ENCODE data around the gene SIKE1. TPM values are rescaled to one million over a fixed set of nuclear protein-coding genes. Genes with fewer than 3 reads are reported as not detected.
"Not testable (repeated sequence)": the region's sequence is repeated elsewhere in the genome, so short reads cannot be mapped to it uniquely, and the experiment has no call there.

SIKE1 gene
- total and polyA plus RNA-seq, 10 donors, result 10.1 to 51.0 (median 36.8) TPM

DNA sequence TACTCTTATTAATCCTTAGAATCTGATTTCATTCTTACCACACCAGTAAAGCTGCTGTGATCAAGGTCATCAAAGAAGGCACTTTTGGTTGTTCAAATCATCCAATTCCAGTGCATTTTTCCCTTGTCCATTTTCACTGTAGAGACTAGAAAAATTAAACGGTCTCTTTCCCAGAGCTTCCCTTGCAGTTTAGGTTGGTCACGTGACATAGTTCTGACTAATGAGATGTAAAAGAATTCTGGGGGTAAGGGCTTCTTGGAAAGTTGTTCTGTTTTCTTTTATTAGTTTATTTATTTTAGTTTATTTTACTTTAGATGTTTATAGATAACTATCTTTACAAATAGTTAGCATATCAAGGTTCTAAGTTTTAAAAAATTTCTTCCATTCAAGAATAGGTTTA, 39.9 kb upstream of the SIKE1 start:
- DNase-seq, result no peak
- TF ChIP-seq, protein P1, sequence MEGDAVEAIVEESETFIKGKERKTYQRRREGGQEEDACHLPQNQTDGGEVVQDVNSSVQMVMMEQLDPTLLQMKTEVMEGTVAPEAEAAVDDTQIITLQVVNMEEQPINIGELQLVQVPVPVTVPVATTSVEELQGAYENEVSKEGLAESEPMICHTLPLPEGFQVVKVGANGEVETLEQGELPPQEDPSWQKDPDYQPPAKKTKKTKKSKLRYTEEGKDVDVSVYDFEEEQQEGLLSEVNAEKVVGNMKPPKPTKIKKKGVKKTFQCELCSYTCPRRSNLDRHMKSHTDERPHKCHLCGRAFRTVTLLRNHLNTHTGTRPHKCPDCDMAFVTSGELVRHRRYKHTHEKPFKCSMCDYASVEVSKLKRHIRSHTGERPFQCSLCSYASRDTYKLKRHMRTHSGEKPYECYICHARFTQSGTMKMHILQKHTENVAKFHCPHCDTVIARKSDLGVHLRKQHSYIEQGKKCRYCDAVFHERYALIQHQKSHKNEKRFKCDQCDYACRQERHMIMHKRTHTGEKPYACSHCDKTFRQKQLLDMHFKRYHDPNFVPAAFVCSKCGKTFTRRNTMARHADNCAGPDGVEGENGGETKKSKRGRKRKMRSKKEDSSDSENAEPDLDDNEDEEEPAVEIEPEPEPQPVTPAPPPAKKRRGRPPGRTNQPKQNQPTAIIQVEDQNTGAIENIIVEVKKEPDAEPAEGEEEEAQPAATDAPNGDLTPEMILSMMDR (IDR thresholded peaks at IDR 0.05 in 8 of 11, conservative IDR thresholded peaks at IDR 0.05 in 3 of 11), result no peak
- no peak for TF ChIP-seq POLR2A (IDR thresholded peaks at IDR 0.05)
- TF ChIP-seq POLR2AphosphoS5 (IDR thresholded peaks at IDR 0.05), result no peak
- Histone ChIP-seq H3K36me3 (no peaks in the 10 kb centered on the region), H3K9me3 (peaks cover 0 to 32% (median 22%) of the 10 kb centered on the region in 8 donors), H3K27ac (no peak overlapping the region), H3K27me3 (replicated peaks in 1 of 7) (peaks cover 0 to 6% (median 0%) of the 10 kb centered on the region in 7 donors), H3K4me1 (no peaks in the 10 kb centered on the region), H3K4me3 (no peak overlapping the region)
- intact Hi-C loops (cut with DNase I; ENCODE audit: low total_unique reads), result no loop called here
- 85 to 99% (median 88%) methylated on average over 2 of the region's 2 CpGs for WGBS, 5 donors

DNA sequence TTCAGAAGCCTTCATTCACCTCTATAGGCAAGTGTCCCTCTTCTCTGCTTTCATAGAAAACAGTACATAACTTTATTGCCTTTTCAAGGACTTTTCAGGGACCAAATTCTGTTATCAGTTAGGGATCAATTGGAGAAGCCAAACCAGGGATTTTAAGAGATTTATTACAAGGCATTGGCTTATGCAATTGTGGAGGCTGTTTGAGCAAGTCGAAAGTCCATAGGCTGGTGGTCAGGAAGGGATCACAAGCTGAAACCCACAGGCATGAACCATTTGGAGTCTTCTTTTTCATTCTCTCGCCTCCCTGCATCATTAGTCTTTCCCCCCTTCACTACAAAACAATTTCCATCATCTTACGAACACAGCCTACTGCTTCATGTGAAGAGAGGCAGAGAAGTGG, 39.4 kb upstream of the SIKE1 start:
- Histone ChIP-seq H3K4me3 (no peak overlapping the region), H3K27ac (no peak overlapping the region), H3K4me1 (no peaks in the 10 kb centered on the region), H3K9me3 (peaks cover 0 to 32% (median 20%) of the 10 kb centered on the region in 8 donors), H3K36me3 (no peaks in the 10 kb centered on the region), H3K27me3 (replicated peaks in 1 of 7) (peaks cover 0 to 6% (median 0%) of the 10 kb centered on the region in 7 donors)
- 71 to 84% (median 79%) methylated on average over 3 of the region's 3 CpGs for WGBS, 5 donors
- DNase-seq, result no peak
- intact Hi-C loops (cut with DNase I; ENCODE audit: low total_unique reads), result no loop called here
- TF ChIP-seq, protein P1 (IDR thresholded peaks at IDR 0.05 in 8 of 11, conservative IDR thresholded peaks at IDR 0.05 in 3 of 11), result no peak
- TF ChIP-seq POLR2A (IDR thresholded peaks at IDR 0.05) (no peak), POLR2AphosphoS5 (IDR thresholded peaks at IDR 0.05) (no peak)

DNA sequence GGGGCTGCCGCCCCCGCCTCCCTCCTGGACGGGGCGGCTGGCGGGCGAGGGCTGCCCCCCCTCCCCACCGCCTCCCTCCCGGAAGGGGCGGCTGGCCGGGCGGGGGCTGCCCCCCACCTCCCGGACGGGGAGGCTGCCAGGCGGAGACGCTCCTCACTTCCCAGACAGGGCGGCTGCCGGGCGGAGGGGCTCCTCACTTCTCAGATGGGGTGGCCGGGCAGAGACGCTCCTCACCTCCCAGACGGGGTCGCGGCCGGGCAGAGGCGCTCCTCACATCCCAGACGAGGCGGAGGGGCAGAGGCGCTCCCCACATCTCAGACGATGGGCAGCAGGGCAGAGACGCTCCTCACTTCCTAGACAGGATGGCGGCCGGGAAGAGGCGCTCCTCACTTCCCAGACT, 24.0 kb upstream of the SIKE1 start:
- peaks cover 0 to 19% (median 0%) of the 10 kb centered on the region in 7 donors for H3K27me3 ChIP-seq (replicated peaks in 1 of 7)
- DNase-seq; H3K36me3 ChIP-seq; intact Hi-C loops (cut with DNase I; ENCODE audit: low total_unique reads); H3K4me3 ChIP-seq; H3K4me1 ChIP-seq; H3K27ac ChIP-seq; H3K9me3 ChIP-seq: not testable (repeated sequence)
- WGBS, 5 donors, result 94 to 100% (median 96%) methylated on average over 6 to 32 of the region's 33 CpGs

DNA sequence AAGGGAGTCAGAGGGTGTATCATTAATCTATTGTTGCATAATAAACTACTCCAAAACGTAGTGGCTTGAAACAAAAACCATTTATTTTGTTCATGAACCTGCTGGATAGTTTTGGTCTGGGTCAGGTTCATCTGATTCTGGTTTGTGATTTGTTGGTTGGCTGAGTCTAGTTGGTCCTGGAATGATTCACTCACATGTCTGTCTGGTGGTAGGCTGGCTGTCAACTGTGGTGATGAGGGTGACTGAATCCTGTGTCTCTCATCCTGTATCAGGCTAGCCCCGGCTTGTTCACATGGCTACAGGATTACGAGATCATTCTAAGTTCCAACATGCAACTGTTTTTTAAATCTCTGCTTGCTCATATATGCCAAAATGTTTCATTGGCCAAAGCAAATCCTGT, 22.5 kb upstream of the SIKE1 start:
- 69 to 86% (median 75%) methylated on average over 3 of the region's 3 CpGs for whole genome bisulfite sequencing, 5 donors
- no peak overlapping the region for H3K27ac ChIP-seq
- peaks cover 0 to 4% (median 0%) of the 10 kb centered on the region in 8 donors for H3K9me3 ChIP-seq
- intact Hi-C loops (cut with DNase I; ENCODE audit: low total_unique reads), result no loop called here
- no peak for DNase-seq
- no peak for TF ChIP-seq POLR2AphosphoS5 (IDR thresholded peaks at IDR 0.05)
- no peaks in the 10 kb centered on the region for H3K4me1 ChIP-seq
- no peaks in the 10 kb centered on the region for H3K36me3 ChIP-seq
- H3K4me3 ChIP-seq, result no peak overlapping the region
- H3K27me3 ChIP-seq (replicated peaks in 1 of 7), result peaks cover 0 to 14% (median 0%) of the 10 kb centered on the region in 7 donors

DNA sequence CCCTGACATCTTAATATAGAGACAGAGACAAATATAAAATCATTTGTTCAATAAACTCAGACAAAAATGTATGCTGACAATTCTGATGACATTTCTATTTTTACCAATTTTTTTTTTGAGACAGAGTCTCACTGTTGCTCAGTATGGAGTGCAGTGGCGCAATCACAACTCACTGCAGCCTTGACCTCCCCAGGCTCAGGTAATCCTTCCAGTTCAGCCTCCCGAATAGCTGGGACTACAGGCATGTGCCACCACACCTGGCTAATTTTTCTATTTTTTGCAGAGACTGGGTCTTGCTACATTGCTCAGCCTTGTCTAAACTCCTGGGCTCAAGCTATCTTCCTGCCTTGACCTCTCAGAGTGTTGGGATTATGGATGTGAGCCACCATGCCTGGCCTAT, 13.6 kb upstream of the SIKE1 start:
- Histone ChIP-seq H3K27ac (no peak overlapping the region), H3K9me3 (no peaks in the 10 kb centered on the region), H3K4me1 (no peaks in the 10 kb centered on the region), H3K27me3 (replicated peaks in 1 of 7) (peaks cover 0 to 22% (median 0%) of the 10 kb centered on the region in 7 donors), H3K4me3 (no peak overlapping the region), H3K36me3 (no peaks in the 10 kb centered on the region)
- TF ChIP-seq, protein P1 (IDR thresholded peaks at IDR 0.05 in 8 of 11, conservative IDR thresholded peaks at IDR 0.05 in 3 of 11), result no peak
- TF ChIP-seq POLR2A (IDR thresholded peaks at IDR 0.05), result no peak
- intact Hi-C loops (cut with DNase I; ENCODE audit: low total_unique reads), result no loop called here
- DNase-seq, result no peak
- WGBS, 5 donors, result 74 to 91% (median 87%) methylated on average over 2 of the region's 2 CpGs

DNA sequence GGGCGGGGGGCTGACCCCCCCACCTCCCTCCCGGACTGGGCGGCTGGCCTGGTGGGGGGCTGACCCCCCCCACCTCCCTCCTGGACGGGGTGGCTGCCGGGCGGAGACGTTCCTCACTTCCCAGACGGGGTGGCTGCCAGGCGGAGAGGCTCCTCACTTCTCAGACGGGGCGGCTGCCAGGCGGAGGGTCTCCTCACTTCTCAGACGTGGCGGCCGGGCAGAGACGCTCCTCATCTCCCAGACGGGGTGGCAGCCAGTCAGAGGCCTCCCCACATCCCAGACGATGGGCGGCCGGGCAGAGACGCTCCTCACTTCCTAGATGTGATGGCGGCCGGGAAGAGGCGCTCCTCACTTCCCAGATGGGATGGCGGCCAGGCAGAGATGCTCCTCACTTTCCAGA, 10.1 kb upstream of the SIKE1 start:
- H3K4me1 ChIP-seq; H3K27ac ChIP-seq; H3K4me3 ChIP-seq; H3K36me3 ChIP-seq; DNase-seq; intact Hi-C loops (cut with DNase I; ENCODE audit: low total_unique reads): not testable (repeated sequence)
- Histone ChIP-seq H3K9me3 (peaks cover 0 to 21% (median 15%) of the 10 kb centered on the region in 8 donors), H3K27me3 (replicated peaks in 1 of 7) (peaks cover 0 to 20% (median 0%) of the 10 kb centered on the region in 7 donors)
- 92 to 97% (median 94%) methylated on average over 14 to 25 of the region's 25 CpGs; no CpG with 5 or more reads in 1 of the 5 donors for WGBS, 5 donors

DNA sequence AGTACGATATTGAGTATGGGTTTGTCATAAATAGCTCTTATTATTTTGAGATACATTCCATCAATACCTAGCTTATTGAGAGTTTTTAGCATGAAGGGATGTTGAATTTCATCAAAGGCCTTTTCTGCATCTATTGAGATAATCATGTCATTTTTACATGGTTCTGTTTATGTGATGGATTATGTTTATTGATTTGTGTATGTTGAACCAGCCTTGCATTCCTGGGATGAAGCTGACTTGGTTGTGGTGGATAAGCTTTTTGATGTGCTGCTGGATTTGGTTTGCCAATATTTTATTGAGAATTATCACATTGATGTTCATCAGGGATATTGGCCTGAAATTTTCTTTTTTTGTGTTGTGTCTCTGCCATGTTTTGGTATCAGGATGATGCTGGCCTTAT, 6.0 kb upstream of the SIKE1 start:
- WGBS, 5 donors, result 82 to 100% (median 88%) methylated on average over 1 of the region's 1 CpG
- DNase-seq; H3K36me3 ChIP-seq; H3K27me3 ChIP-seq (replicated peaks in 1 of 7); H3K4me1 ChIP-seq; H3K4me3 ChIP-seq; H3K27ac ChIP-seq; intact Hi-C loops (cut with DNase I; ENCODE audit: low total_unique reads): not testable (repeated sequence)
- peaks cover 0 to 26% (median 19%) of the 10 kb centered on the region in 8 donors for H3K9me3 ChIP-seq

All from spleen (tissue), 11 donors.